Activated CD4-positive, alpha-beta T cell treated with anti-CD3 and anti-CD28 coated beads, Interleukin-2, Interleukin-6, amounts not matched to agents 100 ng/mL and 50 ng/mL, durations not matched to agents 16 hours and 8 hours (primary cell): ENCODE data around the gene SEMA4C.
A peak's percentile ranks its signal among the peaks of the same experiment; 100 is the strongest.

Source experiments
- DNase-seq: peaks from one replicate; pipeline ENCODE4 v3.0.0-alpha.2; 2020

SEMA4C gene

DNA sequence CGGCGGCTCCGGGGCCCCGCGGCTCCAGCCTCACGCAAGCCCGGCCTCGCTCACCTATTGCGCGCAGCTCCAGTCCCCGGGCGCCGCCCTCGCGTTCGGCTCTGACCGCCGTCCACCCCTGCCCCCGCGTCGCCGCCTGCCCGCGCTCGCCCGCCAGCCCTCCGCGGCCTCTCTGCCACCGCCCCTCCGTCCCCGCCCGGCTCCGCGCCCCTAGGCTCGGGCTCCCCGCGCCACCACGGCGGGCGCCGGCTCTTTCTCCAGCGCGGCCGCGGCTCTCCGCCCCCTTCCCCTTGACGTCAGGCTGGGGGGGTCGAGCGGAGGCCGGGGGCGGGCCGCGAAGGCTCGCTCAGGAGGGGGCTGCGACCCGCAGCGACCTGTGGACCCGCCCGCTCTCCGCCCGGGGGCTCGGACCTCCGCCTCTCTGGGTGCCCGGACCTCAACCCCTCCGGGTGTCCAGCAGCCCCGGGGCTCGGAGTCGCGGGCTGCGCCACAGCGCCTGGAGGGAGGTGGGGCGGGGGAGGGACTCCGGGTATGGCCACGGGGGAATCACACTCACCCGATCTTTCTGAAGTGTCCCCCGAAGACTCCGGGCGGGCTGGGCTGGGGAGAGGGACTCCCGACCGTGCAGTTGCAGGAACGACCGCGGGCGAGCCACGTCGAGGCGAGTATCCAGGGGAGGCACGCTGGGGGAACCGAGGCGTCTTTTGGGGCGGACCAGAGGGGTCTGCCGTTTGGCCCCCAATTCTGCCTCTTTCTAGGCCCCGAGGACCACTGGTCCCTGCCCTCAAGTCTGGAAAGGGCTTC, at the start of gene SEMA4C:
TSS of gene SEMA4C (minus strand) at position 259 of the 804 bp plus-strand sequence. CDS start 2,194 bp downstream, outside the sequence.
- peak; percentile 14 for DNase-seq

- DNase-seq, result no peak
Measured at GRCh38 chr2:96918754-96919550, 49.1 kb upstream of the SEMA4C start.

DNA sequence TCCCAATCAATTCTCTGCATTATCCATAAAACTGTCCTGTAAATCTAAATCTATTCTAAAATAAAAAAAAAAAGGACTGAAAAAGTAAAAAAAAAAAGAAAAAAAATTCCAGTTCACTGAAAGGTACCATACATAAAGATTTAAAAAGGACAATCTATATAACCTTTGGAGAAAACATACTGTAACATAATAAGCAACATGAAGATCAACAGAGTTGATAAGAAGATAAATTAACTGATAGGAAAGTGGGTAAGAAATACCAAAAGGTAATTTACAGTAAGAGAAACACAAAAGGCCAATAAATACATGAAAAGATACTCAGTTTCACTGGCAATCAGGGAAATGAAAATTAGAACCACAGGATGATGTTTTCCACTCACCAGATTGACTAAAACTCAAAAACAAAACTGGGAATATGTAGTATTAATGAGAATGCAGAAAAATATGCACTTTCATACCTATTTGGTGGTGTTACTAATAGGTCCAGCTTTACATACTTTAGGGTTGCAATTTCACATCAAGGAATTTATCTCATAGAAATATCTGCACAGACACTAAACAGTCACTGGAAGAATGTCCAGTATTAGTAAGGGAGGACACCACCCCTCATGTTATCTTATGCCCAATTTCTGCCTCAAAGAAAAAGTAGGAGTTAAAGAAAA, 48.3 kb upstream of the SEMA4C start:
- no peak for DNase-seq

GRCh38 chr2:96916646-96917543, 47.0 kb upstream of the SEMA4C start:
- DNase-seq, result no peak

DNA sequence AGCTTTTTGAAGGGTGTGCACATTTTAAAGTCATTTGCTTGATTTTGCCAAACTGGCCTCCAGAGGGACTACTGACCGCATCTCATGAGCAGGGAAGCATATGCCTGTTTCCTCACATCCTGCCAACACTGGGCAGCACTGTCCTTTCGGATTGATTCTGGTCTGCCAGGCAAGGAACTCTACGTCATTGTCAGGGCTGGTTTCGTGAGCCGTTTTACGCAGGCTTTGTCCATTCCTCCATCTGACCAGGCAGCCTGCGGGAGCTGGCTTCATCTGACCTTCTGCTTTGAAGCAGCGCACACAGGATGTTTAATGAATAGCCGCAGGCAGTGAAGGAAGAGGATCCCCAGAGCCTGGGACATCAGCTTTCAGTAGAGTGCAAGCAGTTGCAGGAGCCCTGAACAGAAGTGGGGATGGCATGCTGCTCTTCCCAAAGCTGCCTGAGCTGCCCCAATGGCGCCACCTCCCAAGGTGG, 46.3 kb upstream of the SEMA4C start:
- DNase-seq, result no peak

DNA sequence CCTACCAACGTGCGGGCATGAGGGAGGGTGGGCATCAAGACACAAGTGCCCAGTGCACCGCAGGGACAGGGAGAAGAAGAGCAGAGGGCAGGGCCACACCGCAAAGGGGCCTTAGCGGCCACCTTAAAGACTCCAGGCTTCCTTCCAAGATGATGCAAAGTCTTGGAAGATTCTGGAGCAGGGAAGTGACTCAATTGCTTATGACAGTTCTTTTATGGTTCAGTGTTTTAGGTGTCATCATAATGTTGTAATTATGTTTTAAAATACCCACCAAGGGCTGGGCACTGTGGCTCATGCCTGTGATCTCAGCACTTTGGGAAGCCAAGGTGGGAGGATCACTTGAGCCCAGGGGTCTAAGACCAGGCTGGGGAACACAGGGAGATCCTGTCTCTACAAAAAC, 44.5 kb upstream of the SEMA4C start:
- no peak for DNase-seq

- peak; percentile 48 for DNase-seq
Measured at GRCh38 chr2:96913398-96914202, 43.7 kb upstream of the SEMA4C start.

DNA sequence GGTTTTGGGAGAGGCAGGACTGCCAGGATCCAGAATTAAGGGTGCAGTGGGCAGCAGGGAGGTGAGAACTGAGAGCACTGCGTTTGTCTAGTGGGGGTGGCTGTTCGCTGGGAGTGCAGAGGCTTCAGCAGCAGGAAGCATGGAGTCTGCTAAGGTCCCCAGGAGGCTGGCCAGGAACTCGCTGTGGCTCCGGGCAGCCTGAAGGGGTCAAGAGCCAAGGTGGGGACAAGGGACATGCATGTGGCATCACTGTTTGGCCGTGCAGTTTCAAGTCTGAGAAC, 43.2 kb upstream of the SEMA4C start:
- DNase-seq, result no peak

GRCh38 chr2:96912346-96913116, 42.7 kb upstream of the SEMA4C start:
- no peak for DNase-seq

DNA sequence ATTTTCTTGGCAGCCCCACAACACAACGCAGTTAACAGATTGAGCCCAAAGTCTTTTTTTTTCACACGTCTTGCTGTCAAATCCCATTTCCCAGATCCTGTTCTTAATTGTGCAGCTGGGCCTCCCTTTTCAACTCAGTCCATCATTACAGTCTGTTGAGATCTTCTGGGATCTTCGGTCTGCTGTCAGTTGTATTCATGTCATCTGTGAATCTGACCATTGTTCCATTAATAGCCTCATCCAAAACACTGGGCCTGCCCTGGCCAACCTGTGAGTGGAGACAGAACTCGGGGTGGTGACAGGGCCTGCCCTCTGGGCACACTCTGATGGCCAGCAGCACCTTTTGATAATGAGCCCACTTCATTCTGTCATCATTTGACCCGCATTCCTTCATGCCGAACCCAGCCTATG, 39.7 kb upstream of the SEMA4C start:
- no peak for DNase-seq

DNA sequence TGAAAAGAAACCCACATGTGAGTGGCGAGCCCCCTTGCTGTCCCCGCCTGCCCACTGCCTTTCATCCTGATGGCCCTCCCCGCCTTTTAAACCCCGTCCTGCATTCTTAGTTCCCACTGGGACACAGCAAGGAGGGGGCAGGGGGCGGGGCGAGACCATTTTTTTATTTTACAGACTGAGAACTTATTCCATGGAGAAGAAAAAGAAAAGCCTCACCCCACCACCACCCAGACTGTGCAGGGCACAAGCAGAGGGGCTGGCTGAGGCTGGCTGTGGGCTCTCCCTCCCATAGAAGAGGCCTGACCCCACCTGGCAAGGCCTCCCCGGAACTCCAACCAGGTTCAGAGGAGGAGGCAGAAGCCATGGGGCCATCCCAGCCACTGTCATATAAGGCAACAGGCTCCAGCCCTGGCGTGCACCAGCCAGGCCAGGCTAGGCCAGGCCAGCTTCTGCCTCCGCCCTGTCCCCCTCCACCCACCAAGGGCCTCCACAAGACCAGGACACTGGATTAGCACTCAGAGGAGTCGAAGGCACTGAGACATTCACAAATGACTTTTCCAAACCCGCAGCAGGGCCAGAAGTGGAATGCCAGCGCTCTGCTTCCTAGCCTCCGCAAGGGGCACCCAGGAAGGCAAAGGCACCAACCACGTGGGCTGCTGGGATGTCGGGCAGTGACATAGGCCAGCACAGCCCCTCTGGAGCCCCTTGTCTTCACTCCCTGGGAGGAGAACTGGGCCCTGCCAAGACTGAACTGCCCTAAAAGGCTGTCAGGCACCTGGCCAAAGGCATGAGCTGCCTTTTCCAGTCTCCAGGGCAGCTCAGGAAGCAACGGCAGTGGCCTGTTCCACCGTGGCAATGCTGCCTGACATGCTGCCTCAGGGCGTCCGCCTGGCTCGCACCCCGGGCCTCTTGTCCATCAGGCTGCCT, 37.5 kb upstream of the SEMA4C start:
- no peak for DNase-seq

- no peak for DNase-seq
Measured at GRCh38 chr2:96906729-96907114, 36.8 kb upstream of the SEMA4C start.

DNA sequence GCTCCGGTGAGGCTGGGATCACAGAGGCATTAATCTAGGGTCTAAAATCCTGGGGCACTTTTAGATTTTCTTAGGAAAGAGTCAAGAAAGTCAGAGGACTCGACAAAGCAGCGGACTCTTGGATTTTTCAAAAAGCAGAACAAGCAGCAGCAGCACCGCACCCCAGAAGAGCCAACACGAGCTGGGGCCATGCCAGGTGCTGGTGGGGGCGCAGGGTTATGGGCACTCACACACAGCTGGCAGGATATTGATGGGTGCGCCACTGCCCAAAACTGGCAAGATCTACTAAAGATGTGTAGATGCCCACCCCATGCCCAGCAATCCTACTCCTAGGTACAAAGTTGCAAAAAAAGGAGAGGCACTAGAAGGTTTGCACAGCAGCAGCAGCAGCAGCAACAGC, 33.9 kb upstream of the SEMA4C start:
- DNase-seq, result no peak

- no peak for DNase-seq
Measured at GRCh38 chr2:96903318-96903717, 33.4 kb upstream of the SEMA4C start.

GRCh38 chr2:96900237-96900636, 30.4 kb upstream of the SEMA4C start:
- DNase-seq, result no peak

DNA sequence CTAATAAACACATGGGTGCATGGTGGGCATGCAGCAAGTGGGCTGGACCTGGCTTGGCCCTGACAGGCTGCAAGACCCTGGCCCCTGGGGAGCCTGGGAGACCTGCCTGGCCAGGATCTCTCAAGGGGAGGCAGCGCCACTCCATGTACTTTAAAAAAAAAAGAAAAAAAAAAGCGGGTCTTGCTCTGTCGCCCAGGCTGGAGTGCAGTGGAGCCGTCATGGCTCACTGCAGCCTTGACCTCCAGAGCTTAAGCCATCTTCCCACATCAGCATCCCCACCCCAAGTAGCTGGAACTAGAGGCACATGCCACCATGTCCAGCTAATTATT, 29.5 kb upstream of the SEMA4C start:
- DNase-seq, result no peak

DNA sequence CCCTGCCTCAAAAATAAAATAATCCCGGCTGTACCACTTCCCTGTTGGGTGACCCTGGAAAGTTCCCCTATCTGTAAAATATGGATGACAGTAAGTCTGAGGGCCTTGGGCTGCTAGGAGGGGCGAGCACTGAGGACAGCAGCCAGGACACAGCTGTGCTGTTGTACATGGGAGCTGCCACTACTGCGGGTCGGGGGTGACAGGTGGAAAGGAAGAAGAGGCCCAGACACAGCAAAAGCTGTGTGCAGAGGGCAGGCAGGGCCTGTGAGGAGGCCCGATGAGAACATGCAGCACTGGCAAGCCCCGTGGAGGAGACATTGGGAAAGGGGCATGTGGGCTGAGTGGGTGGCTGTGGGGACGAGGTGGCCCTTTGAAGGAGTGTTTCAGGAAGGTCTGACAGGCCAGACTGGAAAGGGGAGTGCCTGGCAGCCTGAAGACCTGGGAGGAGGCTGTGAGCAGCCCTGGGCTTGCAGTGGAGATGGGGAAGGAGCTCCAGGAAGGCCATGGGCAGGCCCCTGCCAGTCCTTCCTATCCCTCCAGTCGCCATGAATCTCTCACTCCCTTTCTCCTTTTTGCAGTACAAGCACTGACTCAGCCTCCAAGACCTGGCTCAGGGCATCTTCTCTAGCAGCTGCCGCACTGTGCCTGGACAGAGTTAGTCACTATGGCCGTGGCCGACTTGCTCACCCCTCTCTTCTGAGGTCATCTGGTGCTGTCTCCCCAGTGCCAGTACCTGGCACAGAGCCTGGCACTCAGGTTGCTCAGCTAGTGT, 28.9 kb upstream of the SEMA4C start:
- no peak for DNase-seq

DNA sequence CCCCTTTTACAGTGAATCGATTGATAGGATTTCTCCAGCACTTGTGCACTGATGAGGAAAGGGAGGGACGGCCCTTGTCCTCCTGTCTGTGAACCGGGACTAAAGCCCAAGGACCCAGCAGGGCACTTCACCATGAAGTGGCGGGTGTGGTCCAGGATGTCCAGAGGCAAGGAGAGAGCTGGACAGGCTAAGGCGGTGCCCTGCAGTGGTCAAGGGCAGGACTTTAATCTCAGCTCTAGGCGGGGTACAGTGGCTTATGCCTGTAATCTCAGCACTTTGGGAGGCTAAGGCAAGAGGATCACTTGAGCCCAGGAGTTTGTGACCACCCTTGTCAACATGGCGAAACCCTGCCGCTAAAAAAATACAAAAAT, 28.2 kb upstream of the SEMA4C start:
- DNase-seq, result no peak

DNA sequence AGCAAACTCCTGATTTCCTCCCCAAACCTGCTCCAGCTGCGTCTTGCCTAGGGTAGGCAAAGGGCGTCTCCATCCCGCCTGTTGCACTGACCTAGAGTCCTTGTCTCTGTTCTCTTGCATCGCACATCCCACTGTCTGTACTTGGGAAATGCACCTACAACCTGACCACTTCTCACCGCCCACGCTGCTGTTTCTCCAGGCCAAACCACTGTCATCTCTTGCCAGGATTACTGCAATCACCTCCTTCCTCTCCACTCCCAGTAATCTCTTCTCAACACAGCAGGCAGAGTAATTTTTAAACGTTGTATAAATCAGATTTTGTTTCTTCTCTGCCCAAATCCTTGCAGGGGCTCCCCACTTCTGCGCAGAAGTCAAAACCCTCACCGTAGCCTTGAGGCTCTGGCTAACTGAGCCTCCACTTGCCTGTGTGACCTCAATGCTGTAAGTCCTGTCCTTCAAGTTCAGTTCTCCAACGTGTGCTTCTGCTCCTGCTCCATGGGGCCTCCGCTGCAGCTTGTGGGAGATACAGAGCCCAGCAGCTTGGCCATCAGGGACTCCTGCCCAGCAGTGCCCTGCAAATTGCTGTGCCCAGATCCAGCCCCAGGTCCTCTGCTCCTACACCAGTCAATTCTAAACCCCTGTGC, 27.7 kb upstream of the SEMA4C start:
- DNase-seq, result no peak
